HG03521 (cell line): Measurements from ENCODE around the gene CAPN5.

Source experiments
- ATAC-seq: cut with Tn5 transposase; IDR thresholded peaks from one replicate; pipeline ENCODE4 v1.9.1; 2021; ENCODE audit warnings: mild to moderate bottlenecking, moderate library complexity; ENCODE audit not compliant: unreplicated experiment

The CAPN5 gene

GRCh38 chr11:77114089-77114463 is 47.3 kb downstream of the CAPN5 start:
- no peak for ATAC-seq

GRCh38 chr11:77115181-77115611 is 48.4 kb downstream of the CAPN5 start:
- ATAC-seq = no peak

GRCh38 chr11:77115956-77116355 is 49.2 kb downstream of the CAPN5 start:
- no peak for ATAC-seq

GRCh38 chr11:77117492-77117891 is 50.7 kb downstream of the CAPN5 start:
- ATAC-seq = no peak

GRCh38 chr11:77118086-77118485 is 51.3 kb downstream of the CAPN5 start:
- no peak for ATAC-seq

- ATAC-seq = no peak
Observed at GRCh38 chr11:77118971-77119370, 52.2 kb downstream of the CAPN5 start.

- no peak for ATAC-seq
Observed at GRCh38 chr11:77119531-77119936, 52.8 kb downstream of the CAPN5 start.

- no peak for ATAC-seq
Observed at GRCh38 chr11:77120571-77120970, 53.8 kb downstream of the CAPN5 start.

- ATAC-seq = no peak
Observed at GRCh38 chr11:77121096-77121640, 54.4 kb downstream of the CAPN5 start.

- ATAC-seq = no peak
Observed at GRCh38 chr11:77121876-77122575, 55.3 kb downstream of the CAPN5 start.

GRCh38 chr11:77122576-77123212 is 55.9 kb downstream of the CAPN5 start:
- ATAC-seq = no peak

- no peak for ATAC-seq
Observed at GRCh38 chr11:77123591-77123990, 56.8 kb downstream of the CAPN5 start.

- ATAC-seq = no peak
Observed at GRCh38 chr11:77124041-77124440, 57.3 kb downstream of the CAPN5 start.

GRCh38 chr11:77124488-77124887 is 57.7 kb downstream of the CAPN5 start:
- no peak for ATAC-seq

- ATAC-seq = no peak
Observed at GRCh38 chr11:77125191-77125590, 58.4 kb downstream of the CAPN5 start.

- ATAC-seq = no peak
Observed at GRCh38 chr11:77125695-77126094, 58.9 kb downstream of the CAPN5 start.

GRCh38 chr11:77126156-77126775 is 59.5 kb downstream of the CAPN5 start:
- ATAC-seq = no peak

- no peak for ATAC-seq
Observed at GRCh38 chr11:77126861-77127234, 60.1 kb downstream of the CAPN5 start.

- no peak for ATAC-seq
Observed at GRCh38 chr11:77127235-77127911, 60.6 kb downstream of the CAPN5 start.

GRCh38 chr11:77127920-77128691 is 61.3 kb downstream of the CAPN5 start, which contains the start of gene MYO7A:
MYO7A (plus strand) TSS chr11:77128246; CDS start chr11:77130635, 2,389 bp downstream.
- no peak for ATAC-seq
